ENCODE data around the gene CEMIP2.
A peak's percentile ranks its signal among the peaks of the same experiment; 100 is the strongest.

The CEMIP2 gene

GRCh38 chr9:71675105-71675856 lies 93.0 kb downstream of the CEMIP2 start:
- no peak for TF ChIP-seq ZFX (IDR thresholded peaks at IDR 0.05; ENCODE audit: borderline replicate concordance)
- TF ChIP-seq CTCF (IDR thresholded peaks at IDR 0.05) = no peak
- H3K27ac ChIP-seq = no peak overlapping the region

- no peak overlapping the region for H3K27ac ChIP-seq
- TF ChIP-seq ZFX (IDR thresholded peaks at IDR 0.05; ENCODE audit: borderline replicate concordance) (no peak), CTCF (IDR thresholded peaks at IDR 0.05) (no peak)
These were observed 95.7 kb downstream of the CEMIP2 start for GRCh38 chr9:71672573-71672972.

GRCh38 chr9:71671289-71671688 lies 97.0 kb downstream of the CEMIP2 start:
- no peak overlapping the region for H3K27ac ChIP-seq
- TF ChIP-seq ZFX (IDR thresholded peaks at IDR 0.05; ENCODE audit: borderline replicate concordance) (no peak), CTCF (IDR thresholded peaks at IDR 0.05) (no peak)

GRCh38 chr9:71670121-71670520 lies 98.2 kb downstream of the CEMIP2 start:
- no peak for TF ChIP-seq CTCF (IDR thresholded peaks at IDR 0.05)
- TF ChIP-seq ZFX (IDR thresholded peaks at IDR 0.05; ENCODE audit: borderline replicate concordance) = no peak
- H3K27ac ChIP-seq = no peak overlapping the region

- TF ChIP-seq CTCF (IDR thresholded peaks at IDR 0.05) (peak; percentile 22; the same call in 1 of the 2 replicates), ZFX (IDR thresholded peaks at IDR 0.05; ENCODE audit: borderline replicate concordance) (no peak)
- no peak overlapping the region for H3K27ac ChIP-seq
These were observed 98.9 kb downstream of the CEMIP2 start for GRCh38 chr9:71669284-71669995.

GRCh38 chr9:71668717-71669116 lies 99.6 kb downstream of the CEMIP2 start:
- H3K27ac ChIP-seq = no peak overlapping the region
- TF ChIP-seq ZFX (IDR thresholded peaks at IDR 0.05; ENCODE audit: borderline replicate concordance) = no peak
- TF ChIP-seq CTCF (IDR thresholded peaks at IDR 0.05) = no peak

GRCh38 chr9:71665247-71665646 lies 103.1 kb downstream of the CEMIP2 start:
- no peak for TF ChIP-seq ZFX (IDR thresholded peaks at IDR 0.05; ENCODE audit: borderline replicate concordance)
- TF ChIP-seq CTCF (IDR thresholded peaks at IDR 0.05) = no peak
- H3K27ac ChIP-seq = no peak overlapping the region

Measured in 22Rv1 (cell line).